Spinal cord (tissue), 10 donors: ENCODE data around the gene UGT2B7. TPM values are rescaled to one million over a fixed set of nuclear protein-coding genes. Genes with fewer than 3 reads are reported as not detected.
"Not testable (repeated sequence)": the region's sequence is repeated elsewhere in the genome, so short reads cannot be mapped to it uniquely, and the experiment has no call there.

Source experiments
- DNase-seq, 6 donors: peaks; one replicate each; pipeline versions ENCODE4 v3.0.0 to v3.0.0-alpha.2; 2013 to 2015; ENCODE audit warnings: low spot score in 6 of 6, low read depth in 4 of 6
- H3K27ac ChIP-seq: one replicate; pipeline ENCODE4 v1.5.1; 2013; ENCODE audit warnings: low read depth, low read length, control low read depth
- H3K27me3 ChIP-seq: one replicate; pipeline ENCODE4 v1.6.1; 2013; ENCODE audit warnings: low read length; ENCODE audit not compliant: control insufficient read depth, insufficient read depth
- H3K36me3 ChIP-seq: one replicate; pipeline ENCODE4 v1.6.1; 2013; ENCODE audit warnings: low read length; ENCODE audit not compliant: control insufficient read depth, insufficient read depth
- H3K4me1 ChIP-seq: one replicate; pipeline ENCODE4 v1.6.1; 2013; ENCODE audit warnings: low read length; ENCODE audit not compliant: control insufficient read depth, insufficient read depth
- H3K4me3 ChIP-seq: one replicate; pipeline ENCODE4 v1.5.1; 2013; ENCODE audit warnings: low read depth, low read length, control low read depth
- H3K9me3 ChIP-seq: one replicate; pipeline ENCODE4 v1.6.1; 2013; ENCODE audit warnings: low read length; ENCODE audit not compliant: control insufficient read depth, insufficient read depth
- WGBS: methylation state at CpG from one replicate; pipeline ENCODE4 v1.1.5; 2013; ENCODE audit warnings: missing lambda C conversion rate; ENCODE audit not compliant: insufficient coverage; 5-methylcytosine and 5-hydroxymethylcytosine counted together
- long read RNA-seq, 4 donors: transcript quantifications; one replicate each; lab custom pipeline, GENCODE V29; 2026
- polyA plus RNA-seq, 2 donors: library from polyadenylated mRNA; unstranded; fragments of 120-200 nt; gene quantifications; one replicate each; pipeline ENCODE4 v1.2.1, GENCODE V29; 2013; ENCODE audit not compliant: insufficient read length in 2 of 2
- total RNA-seq, 2 donors: library from RNA; depleted of rRNA in 1 of 2; stranded (reverse); fragments of 120-200 nt in 1 of 2; fragments of >200 nt in 1 of 2; gene quantifications; one replicate each; pipeline versions ENCODE4 v1.2.3 to v1.2.4, GENCODE V29; 2013 to 2014
- donor health status: healthy.

Gene UGT2B7
- total RNA-seq (under 1 TPM in 1 of 2 donors, not detected in 1; 0.20 TPM), polyA plus RNA-seq (under 1 TPM; 0.32 to 0.84 TPM)
- long read RNA-seq, donor 1 = 0 reads
- long read RNA-seq, donor 2 = 0 reads
- long read RNA-seq, donor 3 = 0 reads
- long read RNA-seq, donor 4, partial matches to known transcripts = 5 of 5 reads
- long read RNA-seq, donor 4, other reads (novel, unspliced or antisense) = 0 of 5 reads

DNA sequence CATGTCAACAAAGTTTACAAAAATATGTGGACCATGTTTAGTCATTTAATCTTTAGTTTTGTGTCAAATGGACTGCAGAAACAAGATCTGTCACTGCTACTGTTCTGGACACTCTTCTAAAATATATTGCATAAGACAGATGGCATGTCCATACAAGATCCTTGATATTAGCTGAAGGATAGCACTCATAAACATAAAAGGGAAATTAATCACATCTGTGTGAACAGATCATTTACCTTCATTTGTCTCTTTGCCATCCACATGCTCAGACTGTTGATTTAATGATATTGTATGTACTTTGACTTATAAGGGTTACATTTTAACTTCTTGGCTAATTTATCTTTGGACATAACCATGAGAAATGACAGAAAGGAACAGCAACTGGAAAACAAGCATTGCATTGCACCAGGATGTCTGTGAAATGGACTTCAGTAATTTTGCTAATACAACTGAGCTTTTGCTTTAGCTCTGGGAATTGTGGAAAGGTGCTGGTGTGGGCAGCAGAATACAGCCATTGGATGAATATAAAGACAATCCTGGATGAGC is at the start of gene UGT2B7:
UGT2B7 (plus strand) TSS at position 364 of the 546 bp plus-strand sequence; CDS start at position 411, 47 bp downstream.
- Histone ChIP-seq H3K27me3 (no peaks in the 10 kb centered on the region), H3K36me3 (no peaks in the 10 kb centered on the region), H3K4me1 (no peaks in the 10 kb centered on the region), H3K27ac (no peak within 1 kb of the TSS), H3K9me3 (no peaks in the 10 kb centered on the region), H3K4me3 (no peak within 1 kb of the TSS)
- DNase-seq = peak in 1 of 6 donors; percentile 3

- Histone ChIP-seq H3K36me3 (no peaks in the 10 kb centered on the region), H3K4me1 (peaks cover 8% of the 10 kb centered on the region), H3K9me3 (no peaks in the 10 kb centered on the region), H3K27ac (no peak overlapping the region), H3K4me3 (no peak overlapping the region), H3K27me3 (no peaks in the 10 kb centered on the region)
- no peak for DNase-seq
Observed at GRCh38 chr4:69049860-69050259, 46.4 kb upstream of the UGT2B7 start.

DNA sequence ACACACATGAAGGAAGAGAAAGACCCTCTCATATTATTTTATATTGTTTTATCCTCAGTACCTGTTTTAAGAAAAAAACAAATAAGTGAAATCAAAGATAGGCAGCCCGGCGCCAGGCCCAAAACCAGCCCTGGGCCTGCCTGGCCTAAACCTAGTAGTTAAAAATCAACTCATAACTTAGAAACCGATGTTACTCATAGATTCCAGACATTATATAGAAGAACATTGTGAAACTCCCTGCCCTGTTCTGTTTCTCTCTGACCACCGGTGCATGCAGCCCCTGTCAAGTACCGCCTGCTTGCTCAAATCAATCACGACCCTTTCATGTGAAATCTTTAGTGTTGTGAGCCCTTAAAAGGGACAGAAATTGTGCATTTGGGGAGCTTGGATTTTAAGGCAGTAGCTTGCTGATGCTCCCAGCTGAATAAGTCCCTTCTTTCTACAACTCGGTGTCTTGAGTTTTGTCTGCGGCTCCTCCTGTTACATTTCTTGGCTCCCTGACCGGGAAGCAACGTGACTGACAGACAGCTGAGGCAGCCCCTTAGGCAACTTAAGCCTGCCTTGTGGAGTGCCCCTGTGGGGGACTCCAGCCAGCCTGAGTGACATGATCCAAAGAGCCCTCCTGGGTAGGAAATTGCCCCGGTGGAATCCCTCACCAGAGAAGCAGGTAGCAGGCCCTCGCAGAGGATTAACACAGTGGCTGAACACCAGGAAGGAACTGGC is 45.3 kb upstream of the UGT2B7 start:
- not testable (repeated sequence) for H3K9me3 ChIP-seq, H3K4me1 ChIP-seq, H3K36me3 ChIP-seq, H3K27ac ChIP-seq, H3K27me3 ChIP-seq, H3K4me3 ChIP-seq
- 49% methylated on average over 11 of the region's 12 CpGs for WGBS
- DNase-seq = peak in 2 of 6 donors; percentile 4 to 35

GRCh38 chr4:69051576-69051943 is 44.7 kb upstream of the UGT2B7 start:
- no peaks in the 10 kb centered on the region for H3K27me3 ChIP-seq
- peaks cover 8% of the 10 kb centered on the region for H3K4me1 ChIP-seq
- H3K36me3 ChIP-seq = no peaks in the 10 kb centered on the region
- H3K27ac ChIP-seq = no peak overlapping the region
- DNase-seq = no peak
- WGBS = 96% methylated on average over 3 of the region's 4 CpGs
- no peaks in the 10 kb centered on the region for H3K9me3 ChIP-seq
- H3K4me3 ChIP-seq = no peak overlapping the region

GRCh38 chr4:69053309-69053885 is 42.9 kb upstream of the UGT2B7 start:
- not testable (repeated sequence) for H3K27ac ChIP-seq, DNase-seq, H3K4me3 ChIP-seq, H3K27me3 ChIP-seq, H3K36me3 ChIP-seq, H3K9me3 ChIP-seq
- peaks cover 14% of the 10 kb centered on the region for H3K4me1 ChIP-seq
- 42% methylated on average over 3 of the region's 7 CpGs for WGBS

DNA sequence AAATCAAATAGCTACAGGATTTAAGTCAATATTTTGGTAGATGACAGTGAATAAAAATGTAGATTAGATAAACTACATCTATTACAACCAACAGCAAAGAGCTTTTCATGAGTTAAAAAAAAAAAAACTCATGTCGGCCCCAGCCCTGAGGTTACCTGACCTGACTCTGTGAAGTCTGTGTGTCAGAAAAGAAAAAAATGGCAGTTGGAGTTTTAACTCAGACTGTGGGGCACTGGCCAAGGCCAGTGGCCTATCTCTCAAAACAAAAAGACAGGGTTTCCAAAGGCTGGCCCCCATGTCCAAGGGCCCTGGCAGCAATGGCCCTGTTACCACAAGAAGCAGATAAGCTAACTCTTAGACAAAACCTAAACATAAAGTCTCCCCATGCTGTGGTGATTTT is 42.2 kb upstream of the UGT2B7 start:
- H3K27me3 ChIP-seq, H3K9me3 ChIP-seq, DNase-seq, H3K27ac ChIP-seq, H3K4me3 ChIP-seq, H3K36me3 ChIP-seq: not testable (repeated sequence)
- WGBS = no CpG with 5 or more reads among the region's 1 CpG
- peaks cover 21% of the 10 kb centered on the region for H3K4me1 ChIP-seq

DNA sequence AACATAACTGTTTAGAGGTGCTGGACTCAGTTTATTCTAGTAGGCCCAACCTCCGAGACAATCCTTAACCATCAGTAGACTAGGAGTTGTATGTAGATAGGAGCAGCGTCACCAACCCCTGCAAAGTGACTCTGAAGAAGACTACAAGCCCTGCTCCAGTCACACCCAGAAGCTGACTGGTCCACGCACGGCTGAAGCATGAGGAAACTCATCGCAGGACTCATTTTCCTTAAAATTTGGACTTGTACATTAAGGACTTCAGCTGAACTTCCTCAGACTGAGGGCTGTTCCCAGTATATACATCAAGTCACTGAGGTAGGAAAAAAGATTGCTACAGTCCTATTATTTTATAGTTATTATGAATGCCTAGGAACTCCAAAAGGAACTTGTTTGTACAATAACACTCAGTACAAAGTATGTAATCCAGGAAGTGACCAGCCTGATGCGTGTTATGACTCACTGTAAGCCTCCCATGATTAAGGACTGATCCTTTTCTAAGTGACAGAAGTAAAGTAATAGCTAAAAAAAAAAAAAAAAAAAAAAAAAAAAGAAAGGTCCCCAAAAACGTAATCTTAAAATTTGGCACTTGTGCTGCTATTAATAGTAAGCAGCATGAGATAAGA is 41.6 kb upstream of the UGT2B7 start:
- no peaks in the 10 kb centered on the region for H3K9me3 ChIP-seq
- no CpG with 5 or more reads among the region's 7 CpGs for WGBS
- H3K4me3 ChIP-seq = no peak overlapping the region
- no peaks in the 10 kb centered on the region for H3K27me3 ChIP-seq
- H3K4me1 ChIP-seq = peaks cover 22% of the 10 kb centered on the region
- no peak overlapping the region for H3K27ac ChIP-seq
- no peak for DNase-seq
- no peaks in the 10 kb centered on the region for H3K36me3 ChIP-seq

DNA sequence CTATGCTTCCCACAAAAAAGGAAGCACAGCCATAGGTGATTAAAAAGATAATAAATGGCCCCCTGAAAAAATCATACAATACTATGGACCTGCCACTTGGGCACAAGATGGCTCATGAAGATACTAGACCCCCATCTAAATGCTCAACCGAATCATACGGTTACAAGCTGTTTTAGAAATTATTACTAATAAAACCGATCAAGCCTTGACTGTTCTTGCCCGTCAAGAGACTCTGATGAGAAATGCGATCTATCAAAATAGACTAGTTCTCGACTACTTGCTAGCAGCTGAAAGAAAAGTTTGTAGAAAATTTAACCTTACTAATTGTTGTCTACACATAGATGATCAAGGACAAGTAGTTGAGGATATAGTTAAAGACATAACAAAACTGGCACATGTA is 40.1 kb upstream of the UGT2B7 start:
- Histone ChIP-seq H3K4me1 (peaks cover 18% of the 10 kb centered on the region), H3K4me3 (no peak overlapping the region), H3K27ac (no peak overlapping the region), H3K27me3 (no peaks in the 10 kb centered on the region), H3K36me3 (no peaks in the 10 kb centered on the region), H3K9me3 (no peaks in the 10 kb centered on the region)
- WGBS = 100% methylated on average over 2 of the region's 6 CpGs
- DNase-seq = no peak

- WGBS = 67% methylated on average over 1 of the region's 4 CpGs
- peaks cover 14% of the 10 kb centered on the region for H3K4me1 ChIP-seq
- H3K27me3 ChIP-seq = no peaks in the 10 kb centered on the region
- peak overlapping the region; percentile 26 for H3K4me3 ChIP-seq
- H3K36me3 ChIP-seq = no peaks in the 10 kb centered on the region
- H3K27ac ChIP-seq = peak overlapping the region; percentile 92
- H3K9me3 ChIP-seq = no peaks in the 10 kb centered on the region
- peak in 3 of 6 donors; percentile 2 to 26 (median 3) for DNase-seq
Observed at GRCh38 chr4:69056921-69057550, 39.2 kb upstream of the UGT2B7 start.
